ENCODE measurements around the gene CACNA1G. TPM values are rescaled to one million over a fixed set of nuclear protein-coding genes. Genes with fewer than 3 reads are reported as not detected.

Gene CACNA1G
- total and polyA plus RNA-seq, 2 experiments from 2014 or later: 3.5 to 4.8 TPM

- TF ChIP-seq EZH2 (IDR thresholded peaks at IDR 0.05; ENCODE audit: borderline replicate concordance) (no peak), CTCF (IDR thresholded peaks at IDR 0.05; ENCODE audit: poor library complexity) (no peak), EZH2phosphoT487 (IDR thresholded peaks at IDR 0.05; ENCODE audit: low read depth, severe bottlenecking, unreplicated experiment) (no peak)
- Histone ChIP-seq H3K4me3 (no peak overlapping the region), H3K9me2 (replicated peaks; ENCODE audit: insufficient read depth) (no peaks in the 10 kb centered on the region), H3K4me1 (ENCODE audit: insufficient read depth) (no peaks in the 10 kb centered on the region), H3K4me2 (no peak overlapping the region), H3K79me2 (no peaks in the 10 kb centered on the region), H3K36me3 (replicated peaks; ENCODE audit: insufficient read depth, low read depth) (no peaks in the 10 kb centered on the region), H3K27me3 (no peaks in the 10 kb centered on the region), H3K27ac (no peak overlapping the region), H3K9me3 (ENCODE audit: low read depth) (no peaks in the 10 kb centered on the region), H2AFZ (no peak overlapping the region), H4K20me1 (ENCODE audit: insufficient read depth, poor library complexity, severe bottlenecking) (no peaks in the 10 kb centered on the region)
- WGBS (ENCODE audit: low lambda C conversion rate, missing lambda C conversion rate): 98% methylated on average over 20 of the region's 20 CpGs
- DNase-seq (ENCODE audit: low spot score): no peak
Observed at GRCh38 chr17:50572541-50572940, 12.0 kb downstream of the CACNA1G start.

- no peaks in the 10 kb centered on the region for H3K9me3 ChIP-seq (ENCODE audit: low read depth)
- 90% methylated on average over 12 of the region's 12 CpGs for WGBS (ENCODE audit: low lambda C conversion rate, missing lambda C conversion rate)
- no peak overlapping the region for H2AFZ ChIP-seq
- no peaks in the 10 kb centered on the region for H3K4me1 ChIP-seq (ENCODE audit: insufficient read depth)
- H3K4me2 ChIP-seq: no peak overlapping the region
- no peak for TF ChIP-seq EZH2 (IDR thresholded peaks at IDR 0.05; ENCODE audit: borderline replicate concordance)
- no peak for TF ChIP-seq EZH2phosphoT487 (IDR thresholded peaks at IDR 0.05; ENCODE audit: low read depth, severe bottlenecking, unreplicated experiment)
- no peak for TF ChIP-seq CTCF (IDR thresholded peaks at IDR 0.05; ENCODE audit: poor library complexity)
- no peaks in the 10 kb centered on the region for H3K36me3 ChIP-seq (replicated peaks; ENCODE audit: insufficient read depth, low read depth)
- DNase-seq (ENCODE audit: low spot score): no peak
- no peaks in the 10 kb centered on the region for H3K9me2 ChIP-seq (replicated peaks; ENCODE audit: insufficient read depth)
- H3K4me3 ChIP-seq: no peak overlapping the region
- H3K27ac ChIP-seq: no peak overlapping the region
- no peaks in the 10 kb centered on the region for H3K79me2 ChIP-seq
- no peaks in the 10 kb centered on the region for H4K20me1 ChIP-seq (ENCODE audit: insufficient read depth, poor library complexity, severe bottlenecking)
- H3K27me3 ChIP-seq: no peaks in the 10 kb centered on the region
Observed at GRCh38 chr17:50573866-50574611, 13.5 kb downstream of the CACNA1G start.

- Histone ChIP-seq H3K27ac (no peak overlapping the region), H3K79me2 (no peaks in the 10 kb centered on the region), H3K9me2 (replicated peaks; ENCODE audit: insufficient read depth) (no peaks in the 10 kb centered on the region), H4K20me1 (ENCODE audit: insufficient read depth, poor library complexity, severe bottlenecking) (no peaks in the 10 kb centered on the region), H3K4me1 (ENCODE audit: insufficient read depth) (no peaks in the 10 kb centered on the region), H3K36me3 (replicated peaks; ENCODE audit: insufficient read depth, low read depth) (no peaks in the 10 kb centered on the region), H2AFZ (no peak overlapping the region), H3K4me3 (no peak overlapping the region), H3K4me2 (no peak overlapping the region), H3K27me3 (no peaks in the 10 kb centered on the region), H3K9me3 (ENCODE audit: low read depth) (no peaks in the 10 kb centered on the region)
- DNase-seq (ENCODE audit: low spot score): no peak
- WGBS (ENCODE audit: low lambda C conversion rate, missing lambda C conversion rate): 92% methylated on average over 23 of the region's 33 CpGs
- TF ChIP-seq EZH2phosphoT487 (IDR thresholded peaks at IDR 0.05; ENCODE audit: low read depth, severe bottlenecking, unreplicated experiment) (no peak), EZH2 (IDR thresholded peaks at IDR 0.05; ENCODE audit: borderline replicate concordance) (no peak), CTCF (IDR thresholded peaks at IDR 0.05; ENCODE audit: poor library complexity) (no peak)
Observed at GRCh38 chr17:50575581-50576210, 15.2 kb downstream of the CACNA1G start.

Data from hepatocyte (in vitro differentiated cells).